ENCODE data around the gene ASXL1. TPM values are rescaled to one million over a fixed set of nuclear protein-coding genes. Genes with fewer than 3 reads are reported as not detected.
A peak's percentile ranks its signal among the peaks of the same experiment; 100 is the strongest.

The ASXL1 gene
- total RNA-seq, 1 donor = 61.7 TPM

DNA sequence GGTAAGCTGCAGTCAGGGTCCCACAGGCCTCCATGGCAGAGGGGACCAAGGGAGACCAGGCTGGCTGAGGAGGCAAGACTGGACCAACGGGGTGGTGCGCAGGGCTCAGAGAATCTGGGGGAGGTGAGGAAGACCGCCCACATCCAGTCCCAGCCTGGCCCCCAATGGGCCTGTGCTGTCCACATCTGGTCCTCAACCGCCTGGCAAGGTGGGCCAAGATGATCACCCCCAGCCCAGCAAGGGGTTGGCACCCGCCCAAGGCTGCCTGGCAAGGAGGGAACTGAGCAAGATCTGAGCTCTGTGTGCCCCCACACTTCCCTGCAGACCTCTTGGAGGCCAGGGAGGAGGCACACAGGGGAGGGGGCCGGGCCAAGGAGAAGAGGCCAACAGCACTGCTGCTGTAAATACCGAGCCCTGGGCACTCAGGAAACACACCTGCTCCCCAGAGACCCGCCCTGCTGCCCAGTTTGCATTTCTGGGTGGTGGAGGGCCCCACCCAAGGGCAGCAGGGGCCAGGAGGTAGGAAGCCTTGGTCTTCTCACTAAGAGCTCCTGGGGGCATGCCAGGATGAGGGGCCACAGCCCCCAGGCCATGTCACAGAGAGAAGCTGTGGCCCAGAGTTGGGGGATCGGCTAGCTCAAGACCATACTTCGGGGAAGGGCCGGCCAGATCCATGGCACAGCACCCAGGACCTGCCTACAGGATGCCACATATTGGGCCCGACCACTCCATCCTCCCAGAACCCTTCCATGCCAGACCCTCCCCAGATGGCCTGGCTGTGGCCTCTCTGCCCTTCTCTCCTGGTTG lies 109.6 kb downstream of the ASXL1 start:
- TF ChIP-seq, protein P1, sequence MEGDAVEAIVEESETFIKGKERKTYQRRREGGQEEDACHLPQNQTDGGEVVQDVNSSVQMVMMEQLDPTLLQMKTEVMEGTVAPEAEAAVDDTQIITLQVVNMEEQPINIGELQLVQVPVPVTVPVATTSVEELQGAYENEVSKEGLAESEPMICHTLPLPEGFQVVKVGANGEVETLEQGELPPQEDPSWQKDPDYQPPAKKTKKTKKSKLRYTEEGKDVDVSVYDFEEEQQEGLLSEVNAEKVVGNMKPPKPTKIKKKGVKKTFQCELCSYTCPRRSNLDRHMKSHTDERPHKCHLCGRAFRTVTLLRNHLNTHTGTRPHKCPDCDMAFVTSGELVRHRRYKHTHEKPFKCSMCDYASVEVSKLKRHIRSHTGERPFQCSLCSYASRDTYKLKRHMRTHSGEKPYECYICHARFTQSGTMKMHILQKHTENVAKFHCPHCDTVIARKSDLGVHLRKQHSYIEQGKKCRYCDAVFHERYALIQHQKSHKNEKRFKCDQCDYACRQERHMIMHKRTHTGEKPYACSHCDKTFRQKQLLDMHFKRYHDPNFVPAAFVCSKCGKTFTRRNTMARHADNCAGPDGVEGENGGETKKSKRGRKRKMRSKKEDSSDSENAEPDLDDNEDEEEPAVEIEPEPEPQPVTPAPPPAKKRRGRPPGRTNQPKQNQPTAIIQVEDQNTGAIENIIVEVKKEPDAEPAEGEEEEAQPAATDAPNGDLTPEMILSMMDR (IDR thresholded peaks at IDR 0.05; ENCODE audit: insufficient read depth, low read depth, low read length) = no peak
- no peak overlapping the region for H3K4me3 ChIP-seq (ENCODE audit: low read depth, low read length)
- no peak for DNase-seq (ENCODE audit: low read depth)

DNA sequence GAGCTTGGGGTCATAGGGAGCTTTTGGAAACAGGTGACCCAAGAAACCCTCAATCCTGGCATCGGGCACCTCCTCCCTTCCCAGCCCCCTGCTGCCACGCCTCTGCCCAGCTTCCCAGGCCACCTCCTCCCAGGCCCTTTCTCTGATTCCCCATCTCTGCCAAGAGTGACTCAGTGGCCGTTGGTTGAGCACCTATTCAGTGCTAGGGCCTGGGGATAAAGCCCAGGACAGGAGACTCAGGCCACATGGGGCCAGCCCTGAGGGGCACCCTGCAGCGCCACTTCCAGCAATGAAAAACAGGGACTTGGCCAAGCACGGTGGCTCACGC lies 110.1 kb downstream of the ASXL1 start:
- DNase-seq (ENCODE audit: low read depth) = no peak
- H3K4me3 ChIP-seq (ENCODE audit: low read depth, low read length) = no peak overlapping the region
- TF ChIP-seq, protein P1 (IDR thresholded peaks at IDR 0.05; ENCODE audit: insufficient read depth, low read depth, low read length) = no peak

DNA sequence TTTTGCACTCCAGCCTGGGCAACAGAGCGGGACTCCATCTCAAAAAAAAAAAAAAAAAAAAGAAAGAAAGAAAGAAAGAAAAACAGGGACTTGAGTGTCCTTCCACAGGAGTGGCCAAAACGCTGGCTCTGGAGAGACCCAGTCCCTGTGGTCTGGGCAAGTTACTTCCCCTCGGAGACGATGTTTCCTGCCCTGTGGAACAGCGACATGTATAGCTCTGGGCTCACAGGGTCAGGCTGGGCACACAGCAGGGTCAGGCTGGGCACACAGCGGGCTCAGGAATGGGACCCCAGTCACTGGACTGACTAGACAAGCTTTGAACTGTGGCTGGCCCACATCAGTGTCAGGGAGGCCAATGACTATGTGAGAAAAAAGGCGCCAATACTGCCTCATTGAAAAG lies 110.7 kb downstream of the ASXL1 start:
- no peak overlapping the region for H3K4me3 ChIP-seq (ENCODE audit: low read depth, low read length)
- no peak for DNase-seq (ENCODE audit: low read depth)
- TF ChIP-seq, protein P1 (IDR thresholded peaks at IDR 0.05; ENCODE audit: insufficient read depth, low read depth, low read length) = no peak

DNA sequence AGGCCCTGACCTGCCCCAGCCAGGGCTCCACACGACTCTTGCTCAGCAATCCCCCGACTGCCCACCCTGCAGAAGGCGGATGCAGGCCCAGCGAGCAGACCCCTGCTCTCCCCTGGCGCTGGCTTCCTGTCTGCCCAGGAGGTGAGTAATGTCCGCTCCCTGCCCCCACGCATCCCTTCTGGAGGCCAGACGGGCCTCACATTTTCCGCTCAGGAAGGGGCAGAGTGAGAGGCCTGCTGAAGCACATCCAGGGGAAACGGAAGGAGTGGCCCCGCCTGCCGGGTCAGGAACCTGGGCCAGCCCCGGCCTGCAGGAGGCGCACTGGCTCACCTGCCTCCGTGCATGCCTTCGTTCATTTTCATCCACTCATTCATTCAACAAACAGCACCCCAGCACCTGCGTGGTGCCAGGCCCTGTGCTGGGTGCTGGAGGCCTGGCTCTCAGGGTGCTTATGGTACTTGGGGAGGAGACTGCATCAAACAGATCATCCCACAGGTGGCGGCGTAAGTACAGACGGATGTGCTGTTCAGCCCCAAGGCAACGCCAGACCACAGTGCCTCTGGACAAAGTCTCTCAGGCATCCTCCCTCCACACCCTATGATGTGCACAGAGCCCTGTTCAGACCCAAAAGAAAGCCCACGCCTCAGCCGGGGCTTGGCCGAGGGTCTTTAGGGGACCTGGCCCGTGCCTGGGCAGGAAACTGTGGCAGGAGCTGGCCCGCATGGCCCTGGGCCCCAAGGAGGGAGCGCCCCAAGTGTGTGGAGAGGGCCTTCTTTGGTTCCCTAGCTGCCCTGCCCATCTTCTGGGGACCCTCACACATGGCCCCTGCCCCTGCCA lies 112.1 kb downstream of the ASXL1 start:
- TF ChIP-seq, protein P1 (IDR thresholded peaks at IDR 0.05; ENCODE audit: insufficient read depth, low read depth, low read length) = peak; percentile 45
- peak; percentile 61 for DNase-seq (ENCODE audit: low read depth)
- H3K4me3 ChIP-seq (ENCODE audit: low read depth, low read length) = no peak overlapping the region

DNA sequence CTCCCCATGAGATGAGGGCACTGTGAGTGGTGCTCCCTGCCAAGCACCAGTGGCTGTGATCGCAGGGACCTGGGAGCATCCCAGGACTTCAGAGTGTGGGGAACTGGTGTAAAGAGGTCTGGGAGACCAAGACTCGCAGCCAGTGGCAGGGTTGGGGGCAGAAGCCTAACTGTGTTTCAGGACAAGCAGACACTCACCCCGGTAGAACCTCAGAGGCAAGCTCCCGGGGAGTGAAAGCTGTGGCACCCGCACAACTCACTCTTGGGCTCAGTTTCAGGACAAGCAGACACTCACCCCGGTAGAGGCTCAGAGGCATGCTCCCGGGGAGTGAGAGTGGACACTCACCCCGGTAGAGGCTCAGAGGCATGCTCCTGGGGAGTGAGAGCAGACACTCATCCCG lies 112.8 kb downstream of the ASXL1 start:
- no peak overlapping the region for H3K4me3 ChIP-seq (ENCODE audit: low read depth, low read length)
- no peak for DNase-seq (ENCODE audit: low read depth)
- TF ChIP-seq, protein P1 (IDR thresholded peaks at IDR 0.05; ENCODE audit: insufficient read depth, low read depth, low read length) = no peak

DNA sequence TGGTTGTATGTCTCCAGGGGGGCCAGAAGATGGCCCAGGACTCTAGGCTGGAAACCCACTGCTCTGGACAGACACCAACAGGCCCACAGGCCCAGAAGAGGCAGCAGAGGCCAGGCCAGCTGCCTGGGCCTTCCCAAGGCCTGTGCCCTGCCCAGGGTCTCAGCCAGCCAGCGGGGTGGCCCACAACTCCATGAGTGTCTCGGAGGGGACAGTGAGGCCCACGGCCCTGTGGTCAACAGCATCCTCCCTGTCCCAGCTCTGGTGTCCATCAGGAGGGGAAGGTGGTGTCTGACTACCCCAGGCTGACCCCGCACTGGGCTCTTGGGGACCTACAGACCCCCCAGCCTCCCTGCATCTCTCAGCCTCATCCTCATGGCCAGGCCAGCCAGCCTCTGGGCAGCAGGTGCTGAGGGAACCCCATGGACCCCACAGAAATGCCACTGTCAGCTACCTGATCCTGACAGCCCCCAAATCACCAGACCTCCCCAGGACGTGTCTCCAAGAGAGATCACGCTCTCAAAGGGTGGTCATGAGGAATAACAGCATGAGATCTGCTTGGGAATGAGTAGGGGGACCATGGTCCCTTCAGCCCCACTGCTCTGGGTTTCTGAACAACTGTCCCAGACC lies 114.6 kb downstream of the ASXL1 start:
- TF ChIP-seq, protein P1 (IDR thresholded peaks at IDR 0.05; ENCODE audit: insufficient read depth, low read depth, low read length) = no peak

More for the DNA sequence above, 114.6 kb downstream of the ASXL1 start:
- H3K4me3 ChIP-seq (ENCODE audit: low read depth, low read length) = peak overlapping the region; percentile 38
- DNase-seq (ENCODE audit: low read depth) = no peak
